GM19193 (cell line): ENCODE data around the gene TANC1.

Experiments used
- POLR2A ChIP-seq: IDR thresholded peaks from 4 replicates; pipeline ENCODE4 v1.6.1; 2011; ENCODE audit not compliant: insufficient read depth, insufficient read length; ENCODE audit errors: extremely low read depth

TANC1 gene

DNA sequence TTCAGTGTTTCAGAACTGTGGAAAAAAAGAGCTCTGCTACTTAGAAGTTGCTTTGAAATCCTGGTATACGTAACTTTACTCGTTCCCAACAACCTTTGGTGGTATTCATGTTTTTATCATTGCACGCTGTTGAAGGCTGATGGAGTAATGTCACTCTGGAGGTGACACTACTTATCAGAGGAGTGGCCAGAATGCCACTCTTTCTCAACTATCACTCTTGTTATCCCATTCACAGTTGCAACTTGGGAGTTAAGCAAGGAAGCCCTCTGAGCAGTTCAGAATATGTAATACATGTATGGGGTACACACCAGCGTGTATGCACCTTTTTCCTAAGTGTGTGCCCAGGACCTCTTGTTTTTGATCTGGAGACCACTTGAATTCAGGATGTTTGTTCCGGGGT, 53.6 kb downstream of the TANC1 start:
- TF ChIP-seq POLR2A = no peak

DNA sequence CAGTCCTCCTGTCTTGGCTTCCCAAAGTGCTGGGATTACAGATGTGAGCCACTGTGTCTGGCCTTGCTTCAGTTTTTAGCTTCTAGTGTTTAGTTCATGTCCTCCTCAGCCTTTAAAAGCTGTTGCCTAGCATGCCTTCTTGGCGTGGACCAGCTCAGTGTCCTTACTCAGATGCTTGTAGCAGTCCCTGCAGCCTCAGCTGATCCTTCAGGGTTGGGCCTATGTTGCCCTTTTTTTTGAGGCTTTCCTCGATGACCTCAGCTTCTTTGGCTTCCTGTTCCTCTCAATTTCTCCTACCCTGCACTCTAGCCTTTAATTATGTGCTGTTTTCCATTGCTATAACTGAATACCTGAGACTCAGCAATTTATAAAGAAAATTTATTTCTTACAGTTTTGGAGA, 57.7 kb downstream of the TANC1 start:
- no peak for TF ChIP-seq POLR2A

DNA sequence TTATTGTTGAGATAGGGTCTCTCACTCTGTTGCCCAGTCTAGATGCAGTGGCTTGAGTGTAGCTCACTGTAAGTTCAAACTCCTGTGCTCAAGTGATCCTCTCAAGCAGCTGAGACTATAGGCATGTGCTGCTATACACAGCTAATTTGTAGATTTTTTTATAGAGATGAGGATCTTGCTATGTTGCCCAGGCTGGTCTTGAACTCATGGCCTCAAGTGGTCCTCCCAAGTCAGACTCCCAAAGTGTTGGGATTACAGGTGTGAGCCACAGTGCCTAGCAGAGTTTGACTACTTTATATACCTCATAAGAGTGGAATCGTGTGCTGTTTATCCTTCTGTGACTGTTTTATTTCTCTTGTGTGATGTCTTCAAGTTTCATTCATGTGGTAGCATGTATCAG, 60.3 kb downstream of the TANC1 start:
- TF ChIP-seq POLR2A = no peak

DNA sequence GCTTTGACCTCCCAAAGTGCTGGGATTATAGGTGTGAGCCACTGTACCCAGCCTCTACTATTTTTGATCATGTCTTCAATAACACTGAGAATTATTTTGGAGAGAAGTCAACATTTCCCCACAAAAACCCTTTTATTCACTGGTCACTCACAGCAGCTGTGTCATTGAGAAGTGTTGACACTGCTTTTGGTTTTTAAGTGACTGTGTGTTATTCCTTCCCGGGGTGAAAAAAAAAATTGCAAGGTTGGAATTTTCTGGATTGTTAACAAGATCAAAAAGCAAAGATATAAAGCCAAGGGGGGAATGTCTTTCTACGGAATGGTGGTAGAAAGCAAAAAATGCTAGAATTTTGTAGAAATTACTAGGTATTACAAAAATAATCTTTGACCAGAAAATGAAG, 61.5 kb downstream of the TANC1 start:
- no peak for TF ChIP-seq POLR2A

DNA sequence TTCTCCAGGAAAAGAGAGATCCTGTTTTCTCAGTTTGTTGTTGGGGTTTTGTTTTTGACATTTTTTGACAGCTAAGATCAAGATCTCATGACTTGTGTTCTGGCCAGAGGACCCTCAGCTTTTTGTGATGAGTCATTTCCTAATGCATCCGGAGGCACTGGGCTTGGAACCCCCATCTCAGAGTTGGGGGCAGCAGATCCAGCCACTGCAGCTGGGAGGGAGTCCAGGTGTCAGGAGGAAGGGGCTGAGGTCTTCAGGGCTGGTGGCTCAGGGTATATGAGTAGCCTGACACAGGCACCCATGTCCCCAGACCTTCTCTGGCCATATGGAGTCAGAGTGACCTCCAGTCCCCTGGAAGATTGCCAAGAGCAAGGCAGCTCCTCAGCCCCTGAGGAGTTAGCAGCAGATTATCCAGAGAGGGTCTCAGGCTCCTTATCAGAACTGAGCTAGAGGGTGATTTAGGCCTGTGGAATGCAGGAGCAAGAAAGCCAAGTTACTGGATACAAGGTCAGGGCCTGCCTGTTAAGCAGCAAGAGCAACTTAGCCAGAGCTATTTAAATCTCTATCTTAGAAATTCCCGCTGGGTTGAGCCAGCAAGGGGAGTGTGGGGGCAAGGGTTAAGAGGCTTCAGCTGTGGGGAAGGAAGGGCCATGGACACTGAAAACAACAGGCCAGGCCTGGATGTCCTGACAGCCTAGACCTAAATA, 62.4 kb downstream of the TANC1 start:
- no peak for TF ChIP-seq POLR2A

DNA sequence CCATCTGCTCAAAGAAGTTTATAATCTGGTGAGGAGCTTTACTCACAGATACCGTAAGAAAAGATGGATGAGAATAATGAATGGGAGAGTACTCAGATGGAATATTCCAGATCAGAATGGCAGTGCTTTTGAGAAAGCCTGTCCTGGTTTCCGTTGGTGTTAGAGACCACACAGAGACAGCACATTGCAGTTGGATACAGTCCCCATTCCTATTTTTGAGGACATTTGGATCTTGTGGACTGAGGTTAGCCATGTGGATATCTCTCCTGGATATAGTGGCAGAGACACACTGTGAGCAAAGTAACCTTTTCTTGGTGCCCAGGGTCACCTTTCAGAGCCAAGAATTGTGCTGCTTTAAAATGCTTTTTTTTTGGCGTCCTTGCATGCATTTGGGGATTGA, 63.7 kb downstream of the TANC1 start:
- TF ChIP-seq POLR2A = no peak

DNA sequence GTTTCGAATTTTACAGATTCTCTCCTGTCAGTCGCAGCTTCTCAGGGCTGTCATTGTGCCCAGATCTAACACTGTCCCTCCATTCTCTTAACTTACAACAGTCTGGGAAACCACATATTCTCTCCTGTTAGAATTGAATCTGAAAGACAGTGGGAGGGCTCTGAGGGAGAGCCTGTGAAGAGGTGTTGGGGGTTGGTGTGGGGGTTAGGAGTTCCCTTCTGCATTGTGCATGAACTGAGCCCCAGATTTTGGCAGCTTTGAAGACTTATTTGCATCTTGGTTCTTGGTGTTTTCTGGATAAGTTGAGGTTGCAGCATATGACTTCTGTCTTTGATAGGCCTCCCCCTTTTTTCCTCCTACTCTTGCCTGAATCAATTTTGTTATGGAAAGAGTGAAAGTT, 64.1 kb downstream of the TANC1 start:
- no peak for TF ChIP-seq POLR2A

DNA sequence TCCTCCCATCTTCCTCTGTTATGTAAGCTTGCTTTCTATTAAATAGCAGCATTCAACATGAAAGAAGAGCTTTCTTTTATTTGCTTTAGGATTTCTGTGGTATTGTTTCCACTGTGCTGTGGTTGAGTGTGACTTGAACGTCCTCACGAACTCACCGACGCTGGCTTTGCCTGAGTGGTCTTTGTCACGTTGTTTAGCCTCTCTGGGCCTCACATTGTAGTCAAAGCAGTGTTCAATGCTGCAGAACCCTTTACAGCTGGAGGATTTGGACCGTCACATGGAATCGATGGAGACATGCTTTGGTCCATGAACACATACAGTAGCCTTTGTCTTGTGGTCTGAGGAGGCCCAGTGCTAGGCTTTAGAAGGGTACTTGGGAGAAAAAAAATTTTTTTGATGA, 66.3 kb downstream of the TANC1 start:
- TF ChIP-seq POLR2A = no peak

DNA sequence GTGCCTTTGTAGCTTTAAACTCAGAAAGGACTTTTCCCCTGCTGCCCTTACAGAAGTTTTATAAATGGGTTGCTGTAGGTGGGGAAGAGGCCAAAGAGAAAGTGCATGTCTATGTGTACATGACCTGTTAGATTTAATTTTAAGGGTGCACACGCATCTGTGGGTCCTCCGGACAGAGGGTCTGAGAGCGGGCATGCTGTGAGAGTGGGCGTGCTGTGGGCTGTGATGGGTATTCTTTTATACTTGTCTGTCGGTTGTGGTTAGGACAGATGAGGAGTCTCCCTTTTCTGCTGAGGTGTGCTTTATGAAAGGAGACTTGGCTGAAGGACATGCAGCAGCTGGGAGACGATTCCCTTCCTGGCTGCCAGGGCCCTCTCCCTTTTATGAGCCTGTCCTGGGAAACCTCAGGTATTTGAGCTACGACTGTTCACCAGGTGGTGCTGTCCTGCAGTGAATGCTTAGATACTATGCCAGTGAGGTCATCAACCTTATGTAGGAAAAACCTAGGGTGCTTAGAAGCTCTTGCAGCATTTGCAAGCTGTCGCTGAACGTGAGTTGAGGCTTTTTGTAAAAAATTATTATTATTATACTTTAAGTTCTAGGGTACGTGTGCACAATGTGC, 67.5 kb downstream of the TANC1 start:
- TF ChIP-seq POLR2A = no peak

DNA sequence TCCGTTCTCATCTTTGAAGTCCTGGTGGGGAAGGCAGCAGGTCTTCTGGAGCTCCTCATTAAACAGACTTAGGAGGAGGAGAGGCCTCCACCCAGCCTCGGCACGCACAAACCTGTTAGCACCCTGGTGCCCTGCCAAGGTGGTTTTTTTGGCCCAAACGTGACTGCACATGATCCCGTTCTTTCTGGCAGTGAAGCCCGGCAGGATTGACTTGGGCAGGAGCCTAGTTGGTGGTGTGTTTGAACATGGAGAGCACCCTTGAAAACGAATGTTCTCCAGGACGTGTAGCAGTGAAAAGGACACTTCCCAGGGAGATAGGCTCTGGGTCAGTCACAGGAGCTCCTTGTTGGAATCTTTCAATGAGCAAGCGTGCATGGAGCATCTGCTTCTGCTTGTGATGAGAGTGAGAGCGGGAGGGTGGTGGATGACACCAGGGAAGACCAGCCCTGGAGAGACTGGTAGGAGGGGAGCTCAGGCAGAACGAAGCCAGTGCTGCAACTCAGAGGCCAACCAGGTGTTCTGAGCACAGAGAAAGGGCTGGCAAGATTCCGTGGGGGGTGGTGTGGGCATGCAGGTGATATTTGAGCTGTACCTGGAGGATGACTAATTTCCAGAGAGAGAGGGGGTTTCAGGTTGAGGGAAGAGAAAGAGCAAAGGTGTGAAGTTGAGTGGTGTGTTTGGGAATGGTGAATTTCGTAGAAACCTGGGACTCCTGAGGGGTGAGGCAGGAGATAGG, 73.8 kb downstream of the TANC1 start:
- TF ChIP-seq POLR2A = no peak

DNA sequence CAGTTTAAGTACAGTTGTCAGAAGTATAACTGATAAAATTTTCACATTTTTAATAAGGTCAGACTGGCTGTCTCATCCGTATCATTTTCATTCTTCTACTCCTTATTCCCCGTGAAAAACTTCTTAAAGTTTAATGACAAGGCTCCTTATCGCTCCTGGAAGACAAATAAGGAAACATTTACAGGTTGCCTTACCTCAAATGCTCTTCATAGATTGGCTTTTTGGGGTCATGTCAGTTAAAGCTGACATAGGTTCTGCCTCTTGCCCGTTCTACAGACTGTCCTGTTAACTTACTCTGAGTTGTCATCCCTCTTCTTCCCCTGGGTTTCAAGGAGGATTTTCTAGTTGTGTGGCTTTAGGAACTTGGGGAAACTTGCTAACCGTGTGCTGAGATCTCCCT, 75.3 kb downstream of the TANC1 start:
- TF ChIP-seq POLR2A = no peak

DNA sequence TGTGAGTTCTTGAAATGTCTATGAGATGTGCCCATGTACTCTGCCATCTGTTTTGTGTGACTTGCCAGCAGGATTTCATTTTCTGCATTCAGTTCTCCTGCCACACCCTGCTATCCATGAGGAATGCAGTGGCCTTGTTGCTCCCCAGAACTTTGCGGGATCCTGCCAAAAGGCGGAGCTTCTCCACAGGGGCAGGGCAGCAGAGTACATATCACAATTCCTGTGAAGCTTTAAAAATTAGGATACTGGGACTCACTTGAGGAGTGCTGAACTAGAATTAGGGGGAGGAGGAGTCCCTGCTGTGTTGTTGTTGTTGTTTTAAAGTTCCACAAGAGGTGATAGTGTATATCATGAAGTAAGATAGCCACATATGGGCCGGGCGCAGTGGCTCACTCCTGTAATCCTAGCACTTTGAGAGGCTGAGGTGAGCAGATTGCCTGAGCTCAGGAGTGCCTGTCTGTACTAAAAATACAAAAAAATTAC, 76.4 kb downstream of the TANC1 start:
- TF ChIP-seq POLR2A = no peak

DNA sequence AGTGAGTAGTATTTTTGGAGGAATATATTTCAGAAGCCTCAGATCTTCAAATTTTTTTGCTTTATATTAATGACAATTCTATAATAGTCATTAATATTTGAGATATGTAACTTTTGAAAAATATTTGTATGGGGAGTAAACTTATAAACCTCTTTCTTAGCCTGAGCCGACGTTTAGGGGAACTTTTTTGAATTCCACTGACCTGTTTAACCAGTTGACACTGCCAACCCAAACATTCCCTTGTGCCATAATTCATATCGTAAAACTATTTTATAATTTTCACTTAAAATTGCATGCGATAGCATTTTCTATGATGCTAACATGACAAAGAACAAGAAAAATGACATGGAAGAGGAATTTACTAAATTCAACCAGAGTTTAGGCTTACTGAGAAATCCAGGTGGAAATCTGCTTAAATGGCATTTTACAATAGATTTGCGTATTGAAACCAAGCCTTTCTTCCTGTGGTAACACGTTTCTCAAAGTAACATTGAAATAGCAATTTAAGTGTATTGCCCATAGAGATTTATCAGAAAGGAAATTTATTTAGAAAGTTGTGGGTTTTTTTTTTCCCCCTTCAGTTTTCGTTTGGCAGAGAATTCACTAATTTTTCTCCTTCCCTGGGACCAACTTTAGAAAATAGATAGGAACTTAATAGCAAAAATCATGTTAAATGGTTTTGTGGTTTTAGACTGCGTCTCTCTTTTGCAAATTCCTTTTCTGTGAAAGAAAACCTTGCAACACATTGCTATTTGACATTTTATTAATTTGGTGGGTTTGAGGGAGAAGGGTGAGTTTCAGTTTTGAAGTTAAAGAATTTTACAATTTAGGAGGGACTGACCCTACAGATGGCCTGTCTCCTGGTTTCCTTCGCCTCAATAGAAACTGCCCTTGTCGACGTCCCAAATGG, 77.4 kb downstream of the TANC1 start:
- no peak for TF ChIP-seq POLR2A

DNA sequence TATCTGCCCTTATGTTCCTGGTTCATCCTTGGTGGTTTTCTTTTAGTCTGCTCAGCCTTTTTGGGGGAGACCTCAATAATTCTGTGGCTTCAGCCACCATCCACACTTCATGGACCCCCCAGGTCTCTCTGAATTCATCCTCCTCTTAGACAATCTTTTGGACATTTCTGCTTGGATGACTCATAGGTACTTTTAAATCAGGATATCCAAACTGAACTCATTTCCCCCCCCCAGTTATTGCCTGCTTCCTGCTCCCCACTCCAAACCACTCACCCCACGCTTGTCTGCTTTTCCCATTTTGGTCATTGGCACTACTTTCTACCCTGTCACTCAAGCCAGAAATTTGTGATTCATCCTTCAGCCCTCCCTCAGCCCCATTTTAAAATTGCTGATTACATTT, 78.5 kb downstream of the TANC1 start:
- TF ChIP-seq POLR2A = no peak

DNA sequence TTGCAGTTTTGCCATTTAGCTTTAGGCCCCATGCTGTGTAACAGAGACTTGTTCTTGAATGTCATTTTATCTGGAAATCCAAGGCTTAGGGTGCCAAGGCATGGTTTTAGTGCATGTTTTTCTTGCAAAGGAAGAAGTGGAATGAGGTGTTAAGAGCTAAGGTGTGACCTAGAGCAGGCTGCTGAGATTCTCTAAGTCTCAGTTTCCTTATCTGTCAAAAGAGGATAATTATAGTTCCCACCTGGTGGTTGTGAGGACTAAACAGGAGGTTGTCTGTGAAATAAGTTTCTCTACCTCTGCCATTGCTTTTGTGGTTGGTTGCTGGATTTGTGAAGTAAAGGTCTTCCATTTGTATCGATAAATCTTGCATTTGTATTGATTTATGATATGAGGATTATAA, 82.0 kb downstream of the TANC1 start:
- TF ChIP-seq POLR2A = no peak

DNA sequence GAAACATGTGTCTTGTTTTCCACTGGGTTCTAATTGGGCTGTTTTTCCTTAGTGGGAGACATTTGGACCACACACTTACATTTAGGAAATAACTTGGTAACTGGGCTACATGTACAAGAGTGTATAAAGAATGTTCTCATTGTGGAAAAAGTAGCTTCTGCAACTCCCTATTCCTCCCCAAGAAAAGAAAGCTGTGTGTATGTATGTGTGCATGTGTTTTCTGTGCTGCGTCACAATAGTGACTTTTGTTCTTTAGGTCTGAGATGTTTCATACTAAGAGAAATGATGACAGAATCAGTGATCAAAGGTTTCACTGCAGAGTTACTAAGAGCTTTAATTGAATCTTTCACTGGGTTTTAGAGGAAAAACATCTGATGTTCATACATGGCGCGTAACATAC, 82.7 kb downstream of the TANC1 start:
- no peak for TF ChIP-seq POLR2A

DNA sequence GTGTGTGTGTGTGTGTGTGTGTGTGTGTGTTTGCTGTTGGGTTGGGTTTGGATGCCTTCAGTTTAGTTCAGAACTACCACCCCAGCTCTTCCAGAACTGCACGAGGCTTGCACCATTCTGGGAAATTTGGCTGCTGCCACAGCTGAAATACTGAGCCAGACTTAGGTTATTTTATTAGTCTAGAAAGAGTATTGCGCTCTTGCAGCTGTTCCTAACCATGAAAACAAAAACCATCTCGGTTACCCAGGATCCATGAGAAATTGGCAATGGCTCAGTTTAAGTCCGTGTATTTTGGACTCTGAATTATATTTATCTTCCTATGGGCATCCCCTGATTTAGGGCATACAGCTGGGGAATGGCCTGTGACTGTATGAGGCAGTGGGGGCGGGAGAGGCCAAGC, 83.2 kb downstream of the TANC1 start:
- TF ChIP-seq POLR2A = no peak
